Measurements from ENCODE around the gene CADM2.

DNA sequence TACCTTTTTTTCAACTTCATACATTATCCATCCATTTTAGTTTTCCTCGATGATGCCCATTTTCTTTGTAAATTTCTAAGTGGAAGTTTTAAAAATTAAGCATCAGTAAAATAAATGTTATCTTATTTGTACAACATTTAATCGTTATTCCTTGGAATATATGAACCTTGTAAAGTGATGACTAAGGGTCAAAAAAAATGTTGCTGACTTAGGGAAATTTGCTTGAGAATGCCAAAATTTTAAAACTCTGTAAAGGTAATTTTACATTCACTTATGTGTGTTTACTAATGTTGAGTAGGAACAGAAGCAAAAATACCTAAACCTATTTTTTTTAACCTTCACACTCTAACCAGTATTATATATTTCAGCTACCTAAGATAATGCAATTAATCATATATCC lies 1115.0 kb downstream of the CADM2 start:
- TF ChIP-seq, protein P1, sequence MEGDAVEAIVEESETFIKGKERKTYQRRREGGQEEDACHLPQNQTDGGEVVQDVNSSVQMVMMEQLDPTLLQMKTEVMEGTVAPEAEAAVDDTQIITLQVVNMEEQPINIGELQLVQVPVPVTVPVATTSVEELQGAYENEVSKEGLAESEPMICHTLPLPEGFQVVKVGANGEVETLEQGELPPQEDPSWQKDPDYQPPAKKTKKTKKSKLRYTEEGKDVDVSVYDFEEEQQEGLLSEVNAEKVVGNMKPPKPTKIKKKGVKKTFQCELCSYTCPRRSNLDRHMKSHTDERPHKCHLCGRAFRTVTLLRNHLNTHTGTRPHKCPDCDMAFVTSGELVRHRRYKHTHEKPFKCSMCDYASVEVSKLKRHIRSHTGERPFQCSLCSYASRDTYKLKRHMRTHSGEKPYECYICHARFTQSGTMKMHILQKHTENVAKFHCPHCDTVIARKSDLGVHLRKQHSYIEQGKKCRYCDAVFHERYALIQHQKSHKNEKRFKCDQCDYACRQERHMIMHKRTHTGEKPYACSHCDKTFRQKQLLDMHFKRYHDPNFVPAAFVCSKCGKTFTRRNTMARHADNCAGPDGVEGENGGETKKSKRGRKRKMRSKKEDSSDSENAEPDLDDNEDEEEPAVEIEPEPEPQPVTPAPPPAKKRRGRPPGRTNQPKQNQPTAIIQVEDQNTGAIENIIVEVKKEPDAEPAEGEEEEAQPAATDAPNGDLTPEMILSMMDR (IDR thresholded peaks at IDR 0.05), result no peak
- no peak for TF ChIP-seq POLR2A (IDR thresholded peaks at IDR 0.05)

Measured in adrenal gland (tissue), 5 donors.